Neural cell (in vitro differentiated cells): ENCODE results near the gene ACAN. TPM values are rescaled to one million over a fixed set of nuclear protein-coding genes. Genes with fewer than 3 reads are reported as not detected.

Source experiments
- H2AFZ ChIP-seq: fragments of 200-600, 300-800 bp; sonication (generic), shearing (Covaris generic); 2 replicates; pipeline ENCODE4 v1.6.0; 2014; ENCODE audit warnings: low read depth, mild to moderate bottlenecking, antibody characterized with exemption, low read length, moderate library complexity
- H3F3A ChIP-seq: fragments of 200-600 bp; shearing (Covaris generic); 2 replicates; pipeline ENCODE4 v1.6.1; 2016; ENCODE audit warnings: mild to moderate bottlenecking, moderate library complexity, mixed read lengths, antibody characterized with exemption, low read length; ENCODE audit not compliant: insufficient read depth, poor library complexity, severe bottlenecking
- H3K27ac ChIP-seq: fragments of 200-600, 300-800 bp; sonication (generic), shearing (Covaris generic); 2 replicates; pipeline ENCODE4 v1.5.1; 2014; ENCODE audit warnings: mild to moderate bottlenecking, low read length, moderate library complexity
- H3K27me3 ChIP-seq: fragments of 300-800, 200-600 bp; sonication (generic), shearing (Covaris generic); 2 replicates; pipeline ENCODE4 v1.6.0; 2014; ENCODE audit warnings: mild to moderate bottlenecking, low read depth, low read length, moderate library complexity; ENCODE audit not compliant: insufficient read depth
- H3K36me3 ChIP-seq: fragments of 300-800, 200-600 bp; sonication (generic), shearing (Covaris generic); 2 replicates; pipeline ENCODE4 v1.5.1; 2014; ENCODE audit warnings: mild to moderate bottlenecking, antibody characterized with exemption, low read length, moderate library complexity; ENCODE audit not compliant: insufficient read depth
- H3K4me2 ChIP-seq: fragments of 300-800, 200-600 bp; sonication (generic), shearing (Covaris generic); 2 replicates; pipeline ENCODE4 v1.6.0; 2014; ENCODE audit warnings: mild to moderate bottlenecking, low read length
- H3K4me3 ChIP-seq: fragments of 300-800, 200-600 bp; sonication (generic), shearing (Covaris generic); 2 replicates; pipeline ENCODE4 v1.5.1; 2014; ENCODE audit warnings: mild to moderate bottlenecking, low read length, moderate library complexity
- H3K79me2 ChIP-seq: fragments of 200-600 bp; shearing (Covaris generic); replicated peaks from 2 replicates; pipeline ENCODE4 v1.6.0; 2014; ENCODE audit warnings: mild to moderate bottlenecking, low read length, moderate library complexity; ENCODE audit not compliant: insufficient read depth
- H3K9ac ChIP-seq: fragments of 300-800, 200-600 bp; sonication (generic), shearing (Covaris generic); 2 replicates; pipeline ENCODE4 v1.6.1; 2016; ENCODE audit warnings: mild to moderate bottlenecking, low read length, mixed read lengths
- H3K9me2 ChIP-seq: fragments of 200-600 bp; shearing (Covaris generic); 2 replicates; pipeline ENCODE4 v1.6.1; 2016; ENCODE audit warnings: mild to moderate bottlenecking, low read length, mixed read lengths; ENCODE audit not compliant: insufficient read depth
- H3K9me3 ChIP-seq: fragments of 200-600, 300-800 bp; sonication (generic), shearing (Covaris generic); 2 replicates; pipeline ENCODE4 v1.6.1; 2016; ENCODE audit warnings: mild to moderate bottlenecking, mixed run types, low read length, moderate library complexity, mixed read lengths
- H4K20me1 ChIP-seq: fragments of 200-600 bp; shearing (Covaris generic); 2 replicates; pipeline ENCODE4 v1.6.1; 2016; ENCODE audit warnings: mild to moderate bottlenecking, mixed run types; ENCODE audit not compliant: insufficient read depth
- EP300 ChIP-seq: fragments of 450-650 bp; conservative IDR thresholded peaks from 2 replicates; pipeline ENCODE4 v1.6.1; 2014; ENCODE audit warnings: antibody characterized with exemption, mild to moderate bottlenecking, moderate library complexity; ENCODE audit not compliant: poor library complexity, severe bottlenecking
- EZH2 ChIP-seq: fragments of 200-600, 300-800 bp; shearing (Covaris generic), sonication (generic); IDR thresholded peaks from 2 replicates; pipeline ENCODE4 v1.6.1; 2014; ENCODE audit warnings: antibody characterized with exemption, low read length, borderline replicate concordance, mild to moderate bottlenecking; ENCODE audit not compliant: insufficient read depth, poor library complexity, severe bottlenecking
- MXI1 ChIP-seq: fragments of 450-650 bp; conservative IDR thresholded peaks from 2 replicates; pipeline ENCODE4 v1.6.1; 2014; ENCODE audit warnings: antibody characterized with exemption, mild to moderate bottlenecking; ENCODE audit not compliant: poor library complexity, severe bottlenecking
- POLR2AphosphoS5 ChIP-seq: IDR thresholded peaks from 2 replicates; pipeline ENCODE4 v1.6.1; 2012
- RAD21 ChIP-seq: fragments of 450-650 bp; conservative IDR thresholded peaks from 2 replicates; pipeline ENCODE4 v1.6.1; 2014; ENCODE audit warnings: antibody characterized with exemption, mild to moderate bottlenecking, moderate library complexity
- SMC3 ChIP-seq: fragments of 450-650 bp; conservative IDR thresholded peaks from 2 replicates; pipeline ENCODE4 v1.6.1; 2014; ENCODE audit warnings: antibody characterized with exemption, mild to moderate bottlenecking, moderate library complexity; ENCODE audit not compliant: poor library complexity
- TAF1 ChIP-seq: IDR thresholded peaks from 2 replicates; pipeline ENCODE4 v1.6.1; 2012; ENCODE audit warnings: low read depth
- polyA plus RNA-seq: library from polyadenylated mRNA; depleted of rRNA; stranded (reverse); fragments of >200 nt; gene quantifications from 2 replicates; pipeline ENCODE4 v1.2.3, GENCODE V29; 2014
- TF ChIP-seq, protein P1 (sequence below): fragments of 450-650 bp; IDR thresholded peaks from 2 replicates; pipeline ENCODE4 v1.5.1; 2014; ENCODE audit warnings: antibody characterized with exemption, mild to moderate bottlenecking, moderate library complexity; ENCODE audit not compliant: poor library complexity, severe bottlenecking
- TF ChIP-seq, protein P2 (sequence below): IDR thresholded peaks from 2 replicates; pipeline ENCODE4 v1.6.1; 2012; ENCODE audit warnings: borderline replicate concordance

The ACAN gene
- polyA plus RNA-seq, 1 donor from 2014 or later = not detected

DNA sequence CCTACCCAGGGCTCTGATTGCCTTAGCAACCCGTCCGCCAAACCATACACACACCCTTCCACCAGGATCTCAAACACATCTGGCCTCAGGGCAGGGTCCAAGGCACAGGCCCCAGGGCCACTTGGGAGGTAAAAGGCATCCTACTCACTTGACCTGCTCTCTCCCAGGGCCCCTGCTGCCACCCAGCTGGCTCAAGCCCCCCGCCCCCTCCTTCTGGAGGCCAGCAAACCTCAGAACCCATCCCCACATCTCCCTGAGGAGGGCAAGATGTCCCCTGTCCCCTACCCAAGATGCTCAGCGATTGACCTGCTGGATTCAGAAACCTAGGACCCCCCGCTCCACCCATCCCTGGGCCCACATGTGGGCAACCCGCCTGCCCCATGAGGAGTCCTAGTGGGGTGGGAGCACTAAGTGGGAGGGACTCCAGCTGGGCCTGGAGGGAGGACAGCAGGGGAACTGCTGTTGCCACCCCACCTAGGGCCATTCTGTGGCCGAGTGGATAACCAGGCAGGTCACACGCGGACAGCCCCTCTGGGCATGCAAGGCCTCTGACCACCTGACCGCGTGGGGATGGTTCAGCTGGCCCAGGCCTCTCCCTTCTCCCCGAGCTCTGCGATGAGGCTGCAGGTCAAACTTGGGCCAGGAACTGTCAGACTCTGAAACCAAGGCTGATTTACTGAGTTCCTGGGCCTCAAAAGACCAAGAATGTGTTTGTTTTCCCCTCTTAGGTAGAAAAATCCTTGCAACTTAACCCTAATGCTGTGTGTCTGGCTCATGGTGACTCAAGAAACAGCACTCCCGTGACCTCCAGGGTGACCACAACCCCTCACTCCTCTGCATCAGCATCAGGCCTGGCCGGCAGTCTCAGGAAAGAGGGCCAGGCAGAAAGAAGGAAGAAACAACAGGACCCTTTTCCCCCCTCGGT is 105.7 kb downstream of the ACAN start:
- no peak overlapping the region for H3K9ac ChIP-seq
- H3K4me3 ChIP-seq = no peak overlapping the region
- H3F3A ChIP-seq = no peaks in the 10 kb centered on the region
- no peak overlapping the region for H3K4me2 ChIP-seq
- H3K9me2 ChIP-seq = no peaks in the 10 kb centered on the region
- TF ChIP-seq EP300 = no peak
- no peak for TF ChIP-seq POLR2AphosphoS5
- no peak for TF ChIP-seq MXI1
- TF ChIP-seq, protein P1, sequence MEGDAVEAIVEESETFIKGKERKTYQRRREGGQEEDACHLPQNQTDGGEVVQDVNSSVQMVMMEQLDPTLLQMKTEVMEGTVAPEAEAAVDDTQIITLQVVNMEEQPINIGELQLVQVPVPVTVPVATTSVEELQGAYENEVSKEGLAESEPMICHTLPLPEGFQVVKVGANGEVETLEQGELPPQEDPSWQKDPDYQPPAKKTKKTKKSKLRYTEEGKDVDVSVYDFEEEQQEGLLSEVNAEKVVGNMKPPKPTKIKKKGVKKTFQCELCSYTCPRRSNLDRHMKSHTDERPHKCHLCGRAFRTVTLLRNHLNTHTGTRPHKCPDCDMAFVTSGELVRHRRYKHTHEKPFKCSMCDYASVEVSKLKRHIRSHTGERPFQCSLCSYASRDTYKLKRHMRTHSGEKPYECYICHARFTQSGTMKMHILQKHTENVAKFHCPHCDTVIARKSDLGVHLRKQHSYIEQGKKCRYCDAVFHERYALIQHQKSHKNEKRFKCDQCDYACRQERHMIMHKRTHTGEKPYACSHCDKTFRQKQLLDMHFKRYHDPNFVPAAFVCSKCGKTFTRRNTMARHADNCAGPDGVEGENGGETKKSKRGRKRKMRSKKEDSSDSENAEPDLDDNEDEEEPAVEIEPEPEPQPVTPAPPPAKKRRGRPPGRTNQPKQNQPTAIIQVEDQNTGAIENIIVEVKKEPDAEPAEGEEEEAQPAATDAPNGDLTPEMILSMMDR = no peak
- TF ChIP-seq RAD21 = no peak
- TF ChIP-seq SMC3 = no peak
- TF ChIP-seq TAF1 = no peak
- TF ChIP-seq, protein P2, sequence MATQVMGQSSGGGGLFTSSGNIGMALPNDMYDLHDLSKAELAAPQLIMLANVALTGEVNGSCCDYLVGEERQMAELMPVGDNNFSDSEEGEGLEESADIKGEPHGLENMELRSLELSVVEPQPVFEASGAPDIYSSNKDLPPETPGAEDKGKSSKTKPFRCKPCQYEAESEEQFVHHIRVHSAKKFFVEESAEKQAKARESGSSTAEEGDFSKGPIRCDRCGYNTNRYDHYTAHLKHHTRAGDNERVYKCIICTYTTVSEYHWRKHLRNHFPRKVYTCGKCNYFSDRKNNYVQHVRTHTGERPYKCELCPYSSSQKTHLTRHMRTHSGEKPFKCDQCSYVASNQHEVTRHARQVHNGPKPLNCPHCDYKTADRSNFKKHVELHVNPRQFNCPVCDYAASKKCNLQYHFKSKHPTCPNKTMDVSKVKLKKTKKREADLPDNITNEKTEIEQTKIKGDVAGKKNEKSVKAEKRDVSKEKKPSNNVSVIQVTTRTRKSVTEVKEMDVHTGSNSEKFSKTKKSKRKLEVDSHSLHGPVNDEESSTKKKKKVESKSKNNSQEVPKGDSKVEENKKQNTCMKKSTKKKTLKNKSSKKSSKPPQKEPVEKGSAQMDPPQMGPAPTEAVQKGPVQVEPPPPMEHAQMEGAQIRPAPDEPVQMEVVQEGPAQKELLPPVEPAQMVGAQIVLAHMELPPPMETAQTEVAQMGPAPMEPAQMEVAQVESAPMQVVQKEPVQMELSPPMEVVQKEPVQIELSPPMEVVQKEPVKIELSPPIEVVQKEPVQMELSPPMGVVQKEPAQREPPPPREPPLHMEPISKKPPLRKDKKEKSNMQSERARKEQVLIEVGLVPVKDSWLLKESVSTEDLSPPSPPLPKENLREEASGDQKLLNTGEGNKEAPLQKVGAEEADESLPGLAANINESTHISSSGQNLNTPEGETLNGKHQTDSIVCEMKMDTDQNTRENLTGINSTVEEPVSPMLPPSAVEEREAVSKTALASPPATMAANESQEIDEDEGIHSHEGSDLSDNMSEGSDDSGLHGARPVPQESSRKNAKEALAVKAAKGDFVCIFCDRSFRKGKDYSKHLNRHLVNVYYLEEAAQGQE = no peak
- TF ChIP-seq EZH2 = no peak
- H3K27ac ChIP-seq = no peak overlapping the region
- no peak overlapping the region for H2AFZ ChIP-seq
- no peaks in the 10 kb centered on the region for H4K20me1 ChIP-seq
- no peaks in the 10 kb centered on the region for H3K9me3 ChIP-seq
- H3K27me3 ChIP-seq = peaks cover 15% of the 10 kb centered on the region
- no peaks in the 10 kb centered on the region for H3K79me2 ChIP-seq
- H3K36me3 ChIP-seq = no peaks in the 10 kb centered on the region

DNA sequence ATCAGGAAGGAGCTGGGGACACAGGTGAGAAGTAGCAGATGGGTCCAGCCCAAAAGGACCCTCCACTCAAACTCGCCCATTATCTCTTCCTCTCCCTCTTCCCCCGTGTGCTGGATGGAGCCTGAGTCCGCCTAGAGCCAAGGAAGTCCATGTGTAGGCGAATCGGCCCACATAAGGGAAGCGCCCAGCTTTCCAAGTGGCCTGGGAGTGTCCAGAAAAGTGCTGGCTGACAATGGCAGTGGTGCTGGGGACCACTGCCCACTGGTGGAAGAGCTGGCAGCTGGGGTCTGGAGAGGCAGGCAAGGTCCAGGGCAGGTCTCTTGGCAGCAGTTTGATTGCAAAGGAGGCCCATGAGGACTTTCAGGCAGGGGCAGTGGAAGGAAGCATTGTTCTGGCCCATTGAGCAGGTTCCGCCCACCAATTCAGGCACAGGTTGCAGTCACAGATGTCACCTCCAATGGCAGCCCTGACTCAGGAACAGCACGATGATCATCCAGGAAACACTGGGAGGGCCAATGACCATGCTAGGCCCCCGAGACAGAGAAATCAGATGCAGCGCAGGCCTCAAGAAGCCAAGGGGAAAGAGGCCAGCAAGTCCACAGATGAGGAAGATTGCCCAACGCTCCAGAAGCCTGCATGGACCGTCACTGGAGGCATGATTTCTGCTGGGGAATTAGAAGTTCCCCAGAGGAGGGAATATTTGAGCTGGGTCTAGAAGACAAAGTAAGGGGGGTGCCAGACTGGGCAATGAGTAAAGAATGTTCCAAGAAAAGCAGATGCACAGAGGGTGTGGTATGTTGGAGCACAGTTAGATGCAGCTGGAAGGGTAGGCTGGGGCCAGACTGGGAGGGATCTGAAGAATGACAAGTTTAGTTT is 107.0 kb downstream of the ACAN start:
- Histone ChIP-seq H3K79me2 (no peaks in the 10 kb centered on the region), H3K36me3 (no peaks in the 10 kb centered on the region), H3K9ac (no peak overlapping the region), H4K20me1 (no peaks in the 10 kb centered on the region), H3K4me2 (no peak overlapping the region), H3K27ac (no peak overlapping the region), H3K9me2 (no peaks in the 10 kb centered on the region), H2AFZ (no peak overlapping the region), H3K9me3 (no peaks in the 10 kb centered on the region), H3K4me3 (no peak overlapping the region), H3K27me3 (peaks cover 15% of the 10 kb centered on the region), H3F3A (no peaks in the 10 kb centered on the region)
- TF ChIP-seq MXI1 (no peak), POLR2AphosphoS5 (no peak), SMC3 (no peak), EP300 (no peak), EZH2 (no peak), TAF1 (no peak), RAD21 (no peak)
- TF ChIP-seq, protein P2 = no peak
- TF ChIP-seq, protein P1 = no peak
